ENCODE data around the gene PCYOX1L. TPM values are rescaled to one million over a fixed set of nuclear protein-coding genes. Genes with fewer than 3 reads are reported as not detected.
A peak's percentile ranks its signal among the peaks of the same experiment; 100 is the strongest.

The PCYOX1L gene
- total RNA-seq, 1 experiment from 2014 or later = 8.3 TPM

- H3F3A ChIP-seq (ENCODE audit: insufficient read depth, low read depth) = peaks cover 13% of the 10 kb centered on the region; the same call in 1 of the 2 replicates
- H3K79me2 ChIP-seq (ENCODE audit: low read depth) = no peaks in the 10 kb centered on the region
- no peak for DNase-seq
- no peak overlapping the region for H3K4me3 ChIP-seq
- H3K27ac ChIP-seq = no peak overlapping the region
- H3K9me2 ChIP-seq (ENCODE audit: insufficient read depth) = no peaks in the 10 kb centered on the region
- no peak overlapping the region for H2AFZ ChIP-seq
- intact Hi-C loops (cut with micrococcal nuclease; ENCODE audit: unreplicated experiment) = no loop called here
- no peaks in the 10 kb centered on the region for H3K36me3 ChIP-seq (ENCODE audit: low read depth)
- no peak for TF ChIP-seq CTCF (conservative IDR thresholded peaks at IDR 0.05)
- TF ChIP-seq EZH2 (IDR thresholded peaks at IDR 0.05; ENCODE audit: low read depth) = no peak
- no peaks in the 10 kb centered on the region for H3K27me3 ChIP-seq (ENCODE audit: insufficient read depth, low read depth)
- POLR2A ChIA-PET (ENCODE audit: unreplicated experiment) = no interaction called here
- peaks cover 11% of the 10 kb centered on the region for H3K4me1 ChIP-seq (replicated peaks; ENCODE audit: insufficient read depth)
- no peaks in the 10 kb centered on the region for H3K9me3 ChIP-seq (ENCODE audit: insufficient read depth, low read depth)
- no TSS peak for BruUV-seq (replicated peaks)
- no peaks in the 10 kb centered on the region for H4K20me1 ChIP-seq (ENCODE audit: insufficient read depth)
- CTCF ChIA-PET = no interaction called here
- no peak overlapping the region for H3K4me2 ChIP-seq
Observed at GRCh38 chr5:149408252-149409099, 50.6 kb downstream of the PCYOX1L start.

GRCh38 chr5:149409268-149409948 is 51.6 kb downstream of the PCYOX1L start:
- Histone ChIP-seq H3K79me2 (ENCODE audit: low read depth) (no peaks in the 10 kb centered on the region), H3K36me3 (ENCODE audit: low read depth) (no peaks in the 10 kb centered on the region), H3K4me2 (no peak overlapping the region), H3K27me3 (ENCODE audit: insufficient read depth, low read depth) (no peaks in the 10 kb centered on the region), H4K20me1 (ENCODE audit: insufficient read depth) (no peaks in the 10 kb centered on the region), H3K9me2 (ENCODE audit: insufficient read depth) (no peaks in the 10 kb centered on the region), H2AFZ (no peak overlapping the region), H3K9me3 (ENCODE audit: insufficient read depth, low read depth) (no peaks in the 10 kb centered on the region), H3F3A (ENCODE audit: insufficient read depth, low read depth) (peaks cover 5% of the 10 kb centered on the region; the same call in 1 of the 2 replicates), H3K4me1 (replicated peaks; ENCODE audit: insufficient read depth) (peaks cover 9% of the 10 kb centered on the region), H3K4me3 (no peak overlapping the region), H3K27ac (no peak overlapping the region)
- peak in 1 of 2 experiments; percentile 29 for DNase-seq
- no TSS peak for BruUV-seq (replicated peaks)
- intact Hi-C loops (cut with micrococcal nuclease; ENCODE audit: unreplicated experiment) = no loop called here
- ChIA-PET CTCF (interaction anchor here (0.7 kb wide), 1 partner anchor 135 kb away, joined by 11 read pairs; no protein-coding TSS in a partner anchor), POLR2A (ENCODE audit: unreplicated experiment) (interaction anchor here (0.6 kb wide), 1 partner anchor 301 kb away, joined by 3 read pairs; no protein-coding TSS in a partner anchor)
- no peak for TF ChIP-seq EZH2 (IDR thresholded peaks at IDR 0.05; ENCODE audit: low read depth)

GRCh38 chr5:149410071-149410470 is 52.2 kb downstream of the PCYOX1L start:
- Histone ChIP-seq H3K9me2 (ENCODE audit: insufficient read depth) (no peaks in the 10 kb centered on the region), H3K79me2 (ENCODE audit: low read depth) (no peaks in the 10 kb centered on the region), H3K27ac (no peak overlapping the region), H3K36me3 (ENCODE audit: low read depth) (no peaks in the 10 kb centered on the region), H3K9me3 (ENCODE audit: insufficient read depth, low read depth) (no peaks in the 10 kb centered on the region), H3K4me3 (no peak overlapping the region), H3F3A (ENCODE audit: insufficient read depth, low read depth) (peaks cover 5% of the 10 kb centered on the region; the same call in 1 of the 2 replicates), H3K27me3 (ENCODE audit: insufficient read depth, low read depth) (no peaks in the 10 kb centered on the region), H4K20me1 (ENCODE audit: insufficient read depth) (no peaks in the 10 kb centered on the region), H3K4me2 (no peak overlapping the region), H2AFZ (no peak overlapping the region), H3K4me1 (replicated peaks; ENCODE audit: insufficient read depth) (peaks cover 2% of the 10 kb centered on the region; the same call in 1 of the 2 replicates)
- POLR2A ChIA-PET (ENCODE audit: unreplicated experiment) = no interaction called here
- no peak for DNase-seq
- intact Hi-C loops (cut with micrococcal nuclease; ENCODE audit: unreplicated experiment) = no loop called here
- CTCF ChIA-PET = no interaction called here
- TF ChIP-seq CTCF (conservative IDR thresholded peaks at IDR 0.05) = no peak
- no peak for TF ChIP-seq EZH2 (IDR thresholded peaks at IDR 0.05; ENCODE audit: low read depth)
- no TSS peak for BruUV-seq (replicated peaks)

All from PC-9 (cell line).